HG03135 (cell line): ENCODE results near the gene PPARA.
"Not testable (repeated sequence)": the region's sequence is repeated elsewhere in the genome, so short reads cannot be mapped to it uniquely, and the experiment has no call there.

Experiments
- ATAC-seq: cut with Tn5 transposase; IDR thresholded peaks from one replicate; pipeline ENCODE4 v1.9.1; 2021; ENCODE audit warnings: mild to moderate bottlenecking, moderate library complexity; ENCODE audit not compliant: unreplicated experiment

PPARA gene

GRCh38 chr22:46125816-46126765 is 24.2 kb upstream of the PPARA start:
- no peak for ATAC-seq

- no peak for ATAC-seq
These were observed 23.4 kb upstream of the PPARA start for GRCh38 chr22:46126853-46127385.

GRCh38 chr22:46127556-46127955 is 22.8 kb upstream of the PPARA start:
- ATAC-seq, result no peak

- ATAC-seq, result no peak
These were observed 21.7 kb upstream of the PPARA start for GRCh38 chr22:46128606-46129005.

- no peak for ATAC-seq
These were observed 20.8 kb upstream of the PPARA start for GRCh38 chr22:46129390-46130041.

GRCh38 chr22:46131151-46131587 is 19.2 kb upstream of the PPARA start:
- no peak for ATAC-seq

- ATAC-seq, result not testable (repeated sequence)
These were observed 18.0 kb upstream of the PPARA start for GRCh38 chr22:46132193-46132829.

GRCh38 chr22:46132830-46133587 is 17.3 kb upstream of the PPARA start:
- no peak for ATAC-seq

GRCh38 chr22:46133588-46133855 is 16.8 kb upstream of the PPARA start:
- no peak for ATAC-seq

GRCh38 chr22:46134111-46134705 is 16.1 kb upstream of the PPARA start:
- no peak for ATAC-seq

GRCh38 chr22:46135611-46136485 is 14.5 kb upstream of the PPARA start:
- ATAC-seq, result no peak

- ATAC-seq, result no peak
These were observed 13.7 kb upstream of the PPARA start for GRCh38 chr22:46136486-46137217.

- no peak for ATAC-seq
These were observed 13.0 kb upstream of the PPARA start for GRCh38 chr22:46137218-46137766.

GRCh38 chr22:46138058-46138797 is 12.1 kb upstream of the PPARA start:
- ATAC-seq, result no peak

GRCh38 chr22:46139417-46139816 is 10.9 kb upstream of the PPARA start:
- ATAC-seq, result not testable (repeated sequence)

- no peak for ATAC-seq
These were observed 10.4 kb upstream of the PPARA start for GRCh38 chr22:46139895-46140350.

GRCh38 chr22:46140989-46141928 is 9.1 kb upstream of the PPARA start:
- ATAC-seq, result no peak
